ENCODE measurements around the gene NPAS3.

GRCh38 chr14:33218026-33218425 lies 279.3 kb downstream of the NPAS3 start:
- no peak for TF ChIP-seq POLR2A (IDR thresholded peaks at IDR 0.05)
- TF ChIP-seq, protein P1, sequence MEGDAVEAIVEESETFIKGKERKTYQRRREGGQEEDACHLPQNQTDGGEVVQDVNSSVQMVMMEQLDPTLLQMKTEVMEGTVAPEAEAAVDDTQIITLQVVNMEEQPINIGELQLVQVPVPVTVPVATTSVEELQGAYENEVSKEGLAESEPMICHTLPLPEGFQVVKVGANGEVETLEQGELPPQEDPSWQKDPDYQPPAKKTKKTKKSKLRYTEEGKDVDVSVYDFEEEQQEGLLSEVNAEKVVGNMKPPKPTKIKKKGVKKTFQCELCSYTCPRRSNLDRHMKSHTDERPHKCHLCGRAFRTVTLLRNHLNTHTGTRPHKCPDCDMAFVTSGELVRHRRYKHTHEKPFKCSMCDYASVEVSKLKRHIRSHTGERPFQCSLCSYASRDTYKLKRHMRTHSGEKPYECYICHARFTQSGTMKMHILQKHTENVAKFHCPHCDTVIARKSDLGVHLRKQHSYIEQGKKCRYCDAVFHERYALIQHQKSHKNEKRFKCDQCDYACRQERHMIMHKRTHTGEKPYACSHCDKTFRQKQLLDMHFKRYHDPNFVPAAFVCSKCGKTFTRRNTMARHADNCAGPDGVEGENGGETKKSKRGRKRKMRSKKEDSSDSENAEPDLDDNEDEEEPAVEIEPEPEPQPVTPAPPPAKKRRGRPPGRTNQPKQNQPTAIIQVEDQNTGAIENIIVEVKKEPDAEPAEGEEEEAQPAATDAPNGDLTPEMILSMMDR (IDR thresholded peaks at IDR 0.05 in 8 of 11, conservative IDR thresholded peaks at IDR 0.05 in 3 of 11): no peak
- TF ChIP-seq POLR2AphosphoS5 (IDR thresholded peaks at IDR 0.05): no peak
